ENCODE data around the gene FUCA2. TPM values are rescaled to one million over a fixed set of nuclear protein-coding genes. Genes with fewer than 3 reads are reported as not detected.

FUCA2 gene
- total and polyA plus RNA-seq, 7 donors, result 14.9 to 51.4 (median 22.7) TPM

DNA sequence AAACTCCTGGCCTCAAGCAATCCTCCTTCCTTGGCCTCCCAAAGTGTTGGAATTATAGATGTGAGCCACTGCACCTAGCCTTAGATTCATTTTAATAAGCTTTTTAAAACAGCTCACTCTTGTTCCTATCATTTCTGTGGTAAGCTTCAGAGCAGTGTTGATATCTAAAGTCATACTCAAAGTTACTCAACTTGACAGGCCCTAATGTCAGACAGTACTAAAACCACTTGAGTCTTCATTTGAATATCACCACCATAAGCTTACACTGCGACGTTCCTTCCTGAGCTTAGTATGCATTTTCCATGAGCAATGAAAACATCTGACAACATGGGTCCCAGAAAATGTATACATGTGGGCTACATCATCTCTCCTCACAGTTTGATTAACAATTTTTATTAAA lies 6.0 kb downstream of the FUCA2 start:
- H3K4me3 ChIP-seq, result no peak overlapping the region
- TF ChIP-seq EP300 (IDR thresholded peaks at IDR 0.05), result no peak
- DNase-seq, result no peak
- no peaks in the 10 kb centered on the region for H3K9me3 ChIP-seq
- H3K36me3 ChIP-seq, result peaks cover 0 to 56% (median 2%) of the 10 kb centered on the region in 4 donors
- H3K27ac ChIP-seq, result no peak overlapping the region
- H3K4me1 ChIP-seq, result peaks cover 0 to 17% (median 9%) of the 10 kb centered on the region in 4 donors
- no peaks in the 10 kb centered on the region for H3K27me3 ChIP-seq
- 87 to 89% methylated on average over 2 of the region's 2 CpGs for WGBS, 2 donors
- intact Hi-C loops (cut with DNase I), result no loop called here

DNA sequence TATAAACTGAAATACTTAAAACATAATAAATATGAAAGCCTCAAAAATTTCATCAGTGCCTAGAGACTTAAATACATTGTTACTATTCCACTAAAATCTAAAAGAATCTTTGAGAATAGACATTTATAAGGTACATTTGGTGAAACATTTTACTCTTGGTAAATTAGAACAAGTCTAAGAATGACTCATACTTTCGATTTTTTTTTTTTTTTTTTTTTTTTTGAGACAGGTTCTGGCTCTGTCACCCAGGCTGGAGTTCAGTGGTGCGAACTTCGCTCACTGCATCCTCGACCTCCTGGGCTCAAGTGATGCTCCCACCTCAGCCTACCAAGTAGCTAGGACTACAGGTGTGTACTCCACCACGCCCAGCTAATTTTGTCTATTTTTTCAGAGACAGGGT lies 6.4 kb downstream of the FUCA2 start:
- Histone ChIP-seq H3K27me3 (no peaks in the 10 kb centered on the region), H3K27ac (no peak overlapping the region), H3K9me3 (no peaks in the 10 kb centered on the region), H3K4me1 (peaks cover 0 to 13% (median 5%) of the 10 kb centered on the region in 4 donors), H3K36me3 (peaks cover 0 to 60% (median 4%) of the 10 kb centered on the region in 4 donors), H3K4me3 (no peak overlapping the region)
- 81 to 86% methylated on average over 5 of the region's 5 CpGs for WGBS, 2 donors
- no peak for TF ChIP-seq EP300 (IDR thresholded peaks at IDR 0.05)
- TF ChIP-seq, protein P1, sequence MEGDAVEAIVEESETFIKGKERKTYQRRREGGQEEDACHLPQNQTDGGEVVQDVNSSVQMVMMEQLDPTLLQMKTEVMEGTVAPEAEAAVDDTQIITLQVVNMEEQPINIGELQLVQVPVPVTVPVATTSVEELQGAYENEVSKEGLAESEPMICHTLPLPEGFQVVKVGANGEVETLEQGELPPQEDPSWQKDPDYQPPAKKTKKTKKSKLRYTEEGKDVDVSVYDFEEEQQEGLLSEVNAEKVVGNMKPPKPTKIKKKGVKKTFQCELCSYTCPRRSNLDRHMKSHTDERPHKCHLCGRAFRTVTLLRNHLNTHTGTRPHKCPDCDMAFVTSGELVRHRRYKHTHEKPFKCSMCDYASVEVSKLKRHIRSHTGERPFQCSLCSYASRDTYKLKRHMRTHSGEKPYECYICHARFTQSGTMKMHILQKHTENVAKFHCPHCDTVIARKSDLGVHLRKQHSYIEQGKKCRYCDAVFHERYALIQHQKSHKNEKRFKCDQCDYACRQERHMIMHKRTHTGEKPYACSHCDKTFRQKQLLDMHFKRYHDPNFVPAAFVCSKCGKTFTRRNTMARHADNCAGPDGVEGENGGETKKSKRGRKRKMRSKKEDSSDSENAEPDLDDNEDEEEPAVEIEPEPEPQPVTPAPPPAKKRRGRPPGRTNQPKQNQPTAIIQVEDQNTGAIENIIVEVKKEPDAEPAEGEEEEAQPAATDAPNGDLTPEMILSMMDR (IDR thresholded peaks at IDR 0.05), result no peak
- intact Hi-C loops (cut with DNase I), result no loop called here
- DNase-seq, result no peak

DNA sequence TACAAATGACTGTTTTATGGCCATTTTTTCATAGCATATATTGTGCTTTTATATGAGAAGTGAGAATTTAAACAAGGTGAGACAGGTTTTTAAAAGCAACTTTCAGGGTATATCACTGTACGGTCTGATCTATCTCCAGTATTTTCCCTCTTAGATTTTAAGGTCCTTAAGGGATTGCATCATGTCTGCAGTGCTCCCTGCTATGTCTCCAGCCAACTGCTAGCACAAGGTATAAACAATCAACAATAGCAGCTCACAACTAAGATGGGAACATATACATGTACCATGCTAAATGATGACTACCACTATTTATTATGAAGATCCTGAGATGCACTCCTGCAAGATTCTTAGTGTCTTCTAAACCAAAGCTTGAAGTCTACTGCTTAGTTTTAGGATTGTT lies 7.2 kb downstream of the FUCA2 start:
- no peak for DNase-seq
- Histone ChIP-seq H3K9me3 (no peaks in the 10 kb centered on the region), H3K4me3 (no peak overlapping the region), H3K27ac (no peak overlapping the region), H3K27me3 (no peaks in the 10 kb centered on the region), H3K36me3 (peaks cover 0 to 66% (median 6%) of the 10 kb centered on the region in 4 donors), H3K4me1 (peaks cover 0 to 6% (median under 1%) of the 10 kb centered on the region in 4 donors)
- TF ChIP-seq POLR2AphosphoS5 (IDR thresholded peaks at IDR 0.05) (no peak), POLR2A (IDR thresholded peaks at IDR 0.05) (no peak), EP300 (IDR thresholded peaks at IDR 0.05) (no peak)
- TF ChIP-seq, protein P1 (IDR thresholded peaks at IDR 0.05), result no peak
- WGBS, 2 donors, result 89 to 97% methylated on average over 1 of the region's 1 CpG
- intact Hi-C loops (cut with DNase I), result no loop called here

DNA sequence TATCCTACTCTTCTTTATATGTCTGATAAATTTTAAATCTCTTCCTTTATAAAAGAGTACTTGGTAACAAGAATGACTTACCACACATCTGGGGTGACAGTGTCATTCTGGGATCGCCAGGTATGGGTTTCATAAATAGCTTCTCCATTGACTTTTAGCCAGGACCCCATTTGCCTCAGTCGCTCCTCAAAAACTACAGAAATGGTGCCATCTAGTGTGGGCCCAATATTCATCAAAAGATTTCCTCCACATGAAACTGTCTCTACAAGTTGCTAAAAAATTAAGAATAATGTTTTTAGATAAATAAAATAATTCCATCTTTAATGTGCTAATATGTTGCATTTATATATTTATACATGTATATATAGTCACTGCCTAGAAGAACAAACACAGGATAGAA lies 9.7 kb downstream of the FUCA2 start:
- intact Hi-C loops (cut with DNase I), result no loop called here
- WGBS, 2 donors, result 95% methylated on average over 2 of the region's 2 CpGs
- H3K36me3 ChIP-seq, result peaks cover 0 to 82% (median 12%) of the 10 kb centered on the region in 4 donors

DNA sequence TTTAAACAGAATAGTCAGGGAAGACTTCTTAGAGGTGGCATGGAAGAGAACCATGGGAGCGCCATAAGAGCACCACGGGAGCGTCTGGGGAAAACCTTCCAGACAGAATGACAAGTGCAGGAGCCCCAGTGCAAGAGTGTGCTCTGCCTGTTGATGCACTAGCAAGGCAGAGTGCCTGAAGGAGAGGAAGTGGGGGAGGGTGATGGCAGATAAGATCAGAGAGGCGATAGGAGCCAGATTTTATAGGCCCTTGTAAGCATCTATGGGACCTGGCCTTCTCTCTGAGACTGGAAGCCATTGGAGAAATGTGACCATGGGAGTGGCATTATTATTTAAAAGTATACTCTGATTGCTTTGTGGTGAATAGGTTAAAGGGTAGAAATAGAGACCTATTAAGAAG lies 13.1 kb downstream of the FUCA2 start:
- intact Hi-C loops (cut with DNase I), result no loop called here
- Histone ChIP-seq H3K27me3 (no peaks in the 10 kb centered on the region), H3K9me3 (no peaks in the 10 kb centered on the region), H3K36me3 (peaks cover 0 to 86% (median 14%) of the 10 kb centered on the region in 4 donors), H3K4me3 (no peak overlapping the region), H3K4me1 (no peaks in the 10 kb centered on the region), H3K27ac (no peak overlapping the region)
- no peak for DNase-seq
- WGBS, 2 donors, result 80 to 89% methylated on average over 4 of the region's 4 CpGs
- TF ChIP-seq EP300 (IDR thresholded peaks at IDR 0.05) (no peak), POLR2A (IDR thresholded peaks at IDR 0.05) (no peak), POLR2AphosphoS5 (IDR thresholded peaks at IDR 0.05) (no peak)
- TF ChIP-seq, protein P1 (IDR thresholded peaks at IDR 0.05), result no peak

More for the DNA sequence above, 9.7 kb downstream of the FUCA2 start:
- TF ChIP-seq EP300 (IDR thresholded peaks at IDR 0.05) (no peak), POLR2AphosphoS5 (IDR thresholded peaks at IDR 0.05) (no peak), POLR2A (IDR thresholded peaks at IDR 0.05) (no peak)
- TF ChIP-seq, protein P1 (IDR thresholded peaks at IDR 0.05), result no peak
- Histone ChIP-seq H3K4me3 (no peak overlapping the region), H3K27me3 (no peaks in the 10 kb centered on the region), H3K9me3 (no peaks in the 10 kb centered on the region), H3K4me1 (no peaks in the 10 kb centered on the region), H3K27ac (no peak overlapping the region)
- no peak for DNase-seq
